ENCODE measurements around the gene NEIL1.

GRCh38 chr15:75369897-75370581, 23.2 kb downstream of the NEIL1 start:
- TF ChIP-seq, protein P1, sequence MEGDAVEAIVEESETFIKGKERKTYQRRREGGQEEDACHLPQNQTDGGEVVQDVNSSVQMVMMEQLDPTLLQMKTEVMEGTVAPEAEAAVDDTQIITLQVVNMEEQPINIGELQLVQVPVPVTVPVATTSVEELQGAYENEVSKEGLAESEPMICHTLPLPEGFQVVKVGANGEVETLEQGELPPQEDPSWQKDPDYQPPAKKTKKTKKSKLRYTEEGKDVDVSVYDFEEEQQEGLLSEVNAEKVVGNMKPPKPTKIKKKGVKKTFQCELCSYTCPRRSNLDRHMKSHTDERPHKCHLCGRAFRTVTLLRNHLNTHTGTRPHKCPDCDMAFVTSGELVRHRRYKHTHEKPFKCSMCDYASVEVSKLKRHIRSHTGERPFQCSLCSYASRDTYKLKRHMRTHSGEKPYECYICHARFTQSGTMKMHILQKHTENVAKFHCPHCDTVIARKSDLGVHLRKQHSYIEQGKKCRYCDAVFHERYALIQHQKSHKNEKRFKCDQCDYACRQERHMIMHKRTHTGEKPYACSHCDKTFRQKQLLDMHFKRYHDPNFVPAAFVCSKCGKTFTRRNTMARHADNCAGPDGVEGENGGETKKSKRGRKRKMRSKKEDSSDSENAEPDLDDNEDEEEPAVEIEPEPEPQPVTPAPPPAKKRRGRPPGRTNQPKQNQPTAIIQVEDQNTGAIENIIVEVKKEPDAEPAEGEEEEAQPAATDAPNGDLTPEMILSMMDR (IDR thresholded peaks at IDR 0.05; ENCODE audit: low read depth, low read length) = no peak
- TF ChIP-seq MAX (IDR thresholded peaks at IDR 0.05; ENCODE audit: low read depth, low read length) = no peak
- no peak for TF ChIP-seq POLR2A (IDR thresholded peaks at IDR 0.05; ENCODE audit: extremely low read depth, insufficient read length)

All from NB4 (cell line).